ENCODE data around the gene SEL1L2. TPM values are rescaled to one million over a fixed set of nuclear protein-coding genes. Genes with fewer than 3 reads are reported as not detected.
A peak's percentile ranks its signal among the peaks of the same experiment; 100 is the strongest.

The SEL1L2 gene
- total and polyA plus RNA-seq, 9 of the 15 experiments (the other 6 are each of a cell fraction or from before 2014, with no cell fraction given): not detected

DNA sequence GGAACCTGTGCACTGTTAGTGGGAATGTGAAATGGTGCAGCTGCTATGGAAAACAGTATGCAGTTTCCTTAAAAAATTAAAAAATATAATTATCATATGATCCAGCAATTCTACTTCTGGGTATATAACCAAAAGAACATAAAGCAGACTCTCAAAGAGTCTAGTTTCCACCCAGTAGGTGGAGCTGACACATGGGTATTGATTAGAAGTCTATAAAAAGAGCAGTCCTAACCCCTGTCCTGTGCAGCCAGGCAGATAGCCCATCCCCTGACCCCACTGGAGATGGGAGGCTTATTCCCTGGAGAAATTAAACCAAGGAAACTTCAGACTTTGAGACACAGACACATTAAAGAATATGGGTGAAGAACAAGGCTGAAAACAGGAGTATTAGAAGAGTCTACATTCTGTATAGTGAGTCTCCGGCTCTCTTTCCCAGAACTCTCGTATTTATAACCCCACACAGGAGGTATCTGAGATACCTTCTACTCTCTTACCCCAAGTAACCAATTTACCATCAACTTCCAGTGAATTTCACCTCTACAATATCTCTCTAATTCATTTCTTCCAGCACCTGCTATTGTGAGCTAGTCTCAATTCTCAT, 92.3 kb downstream of the SEL1L2 start:
- no peaks in the 10 kb centered on the region for H3K36me3 ChIP-seq (ENCODE audit: control insufficient read depth, insufficient read depth, low read length)
- no TSS peak for BruUV-seq (replicated peaks)
- H2AFZ ChIP-seq (ENCODE audit: low read depth, low read length): no peak overlapping the region
- H3K27me3 ChIP-seq (ENCODE audit: control insufficient read depth in 2 of 2, insufficient read depth in 2 of 2, low read length in 2 of 2): no peaks in the 10 kb centered on the region
- no peak overlapping the region for H3K27ac ChIP-seq (ENCODE audit: extremely low read depth, low read depth, low read length)
- DNase-seq (ENCODE audit: extremely low read depth in 1 of 4, low spot score in 3 of 4): peak in 2 of 4 experiments; percentile 15 to 21
- WGBS (ENCODE audit: insufficient coverage, low coverage, missing lambda C conversion rate): 69% methylated on average over 2 of the region's 2 CpGs
- no peak overlapping the region for H3K4me3 ChIP-seq
- no peaks in the 10 kb centered on the region for H3K9me1 ChIP-seq (ENCODE audit: control insufficient read depth, insufficient read depth, low read length)
- CTCF ChIA-PET (ENCODE audit: low intra/inter-chr PET ratio): interaction anchor here (1.0 kb wide), 1 partner anchor 157 kb away, joined by 4 read pairs; no protein-coding TSS in a partner anchor
- POLR2A ChIA-PET: no interaction called here
- TF ChIP-seq, protein P1, sequence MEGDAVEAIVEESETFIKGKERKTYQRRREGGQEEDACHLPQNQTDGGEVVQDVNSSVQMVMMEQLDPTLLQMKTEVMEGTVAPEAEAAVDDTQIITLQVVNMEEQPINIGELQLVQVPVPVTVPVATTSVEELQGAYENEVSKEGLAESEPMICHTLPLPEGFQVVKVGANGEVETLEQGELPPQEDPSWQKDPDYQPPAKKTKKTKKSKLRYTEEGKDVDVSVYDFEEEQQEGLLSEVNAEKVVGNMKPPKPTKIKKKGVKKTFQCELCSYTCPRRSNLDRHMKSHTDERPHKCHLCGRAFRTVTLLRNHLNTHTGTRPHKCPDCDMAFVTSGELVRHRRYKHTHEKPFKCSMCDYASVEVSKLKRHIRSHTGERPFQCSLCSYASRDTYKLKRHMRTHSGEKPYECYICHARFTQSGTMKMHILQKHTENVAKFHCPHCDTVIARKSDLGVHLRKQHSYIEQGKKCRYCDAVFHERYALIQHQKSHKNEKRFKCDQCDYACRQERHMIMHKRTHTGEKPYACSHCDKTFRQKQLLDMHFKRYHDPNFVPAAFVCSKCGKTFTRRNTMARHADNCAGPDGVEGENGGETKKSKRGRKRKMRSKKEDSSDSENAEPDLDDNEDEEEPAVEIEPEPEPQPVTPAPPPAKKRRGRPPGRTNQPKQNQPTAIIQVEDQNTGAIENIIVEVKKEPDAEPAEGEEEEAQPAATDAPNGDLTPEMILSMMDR (IDR thresholded peaks at IDR 0.05 in 2 of 3, conservative IDR thresholded peaks at IDR 0.05 in 1 of 3; ENCODE audit: insufficient read depth in 2 of 3, low read depth in 1 of 3, low read length in 3 of 3): peak; percentile 33 to 47 (median 42); a peak in 3 of 6 replicates
- TF ChIP-seq L3MBTL2 (IDR thresholded peaks at IDR 0.05): no peak
- TF ChIP-seq TCF7 (IDR thresholded peaks at IDR 0.05; ENCODE audit: borderline replicate concordance): no peak
- TF ChIP-seq RAD21 (CRISPR knock-in tag; conservative IDR thresholded peaks at IDR 0.05 in 1 of 2, IDR thresholded peaks at IDR 0.05 in 1 of 2): peak; percentile 45 to 53
- TF ChIP-seq ESRRA (IDR thresholded peaks at IDR 0.05; ENCODE audit: borderline replicate concordance, low read depth): no peak
- TF ChIP-seq SOX6 (IDR thresholded peaks at IDR 0.05): no peak
- no peak for TF ChIP-seq ZNF175 (CRISPR knock-in tag; IDR thresholded peaks at IDR 0.05; ENCODE audit: low read depth)
- intact Hi-C loops (cut with micrococcal nuclease): loop anchor here (2.0 kb wide), 1 partner anchor 157 kb away; no protein-coding TSS in a partner anchor
- no peak for FAIRE-seq
- no peaks in the 10 kb centered on the region for H3K79me2 ChIP-seq (ENCODE audit: control insufficient read depth, insufficient read depth, low read length)
- peak; percentile 84 for ATAC-seq
- H3K9ac ChIP-seq (ENCODE audit: insufficient read depth in 1 of 2, low read depth in 2 of 2, low read length in 2 of 2): no peak overlapping the region
- H3K4me1 ChIP-seq (replicated peaks in 1 of 2; ENCODE audit: control insufficient read depth in 2 of 2, insufficient read depth in 2 of 2, low read length in 2 of 2): no peaks in the 10 kb centered on the region; a peak in 1 of 5 replicates
- no peaks in the 10 kb centered on the region for H3K9me3 ChIP-seq (replicated peaks; ENCODE audit: control insufficient read depth, insufficient read depth, low read depth, low read length)
- H4K20me1 ChIP-seq (replicated peaks; ENCODE audit: control insufficient read depth, insufficient read depth, low read length): no peaks in the 10 kb centered on the region
- in situ Hi-C loops (cut with MboI): no loop called here
- H3K4me2 ChIP-seq (ENCODE audit: insufficient read depth, low read length): no peak overlapping the region

Measured in K562 (cell line).